Neural progenitor cell (in vitro differentiated cells): Measurements from ENCODE around the gene OS9. TPM values are rescaled to one million over a fixed set of nuclear protein-coding genes. Genes with fewer than 3 reads are reported as not detected.
"Not testable (repeated sequence)": the region's sequence is repeated elsewhere in the genome, so short reads cannot be mapped to it uniquely, and the experiment has no call there.

ENCODE experiments used
- DNase-seq: peaks from one replicate; pipeline ENCODE4 v3.0.0-alpha.2; 2016; ENCODE audit warnings: low spot score
- H2AFZ ChIP-seq: fragments of 200-600 bp; sonication (generic); replicated peaks from 2 replicates; pipeline ENCODE4 v1.6.1; 2016; ENCODE audit warnings: antibody characterized with exemption
- H3F3A ChIP-seq: fragments of 200-600 bp; sonication (generic); 2 replicates; pipeline ENCODE4 v1.6.1; 2016; ENCODE audit warnings: antibody characterized with exemption, low read depth
- H3K27ac ChIP-seq: fragments of 200-600 bp; sonication (generic); 2 replicates; pipeline ENCODE4 v1.5.1; 2016; ENCODE audit warnings: mild to moderate bottlenecking
- H3K27me3 ChIP-seq: fragments of 200-600 bp; sonication (generic); 2 replicates; pipeline ENCODE4 v1.6.1; 2016; ENCODE audit warnings: mild to moderate bottlenecking, moderate library complexity
- H3K36me3 ChIP-seq: fragments of 200-600 bp; sonication (generic); 2 replicates; pipeline ENCODE4 v1.5.1; 2016
- H3K4me1 ChIP-seq: fragments of 200-600 bp; sonication (generic); 2 replicates; pipeline ENCODE4 v1.6.1; 2016; ENCODE audit warnings: mixed run types
- H3K4me2 ChIP-seq: fragments of 200-600 bp; sonication (generic); 2 replicates; pipeline ENCODE4 v1.6.1; 2016
- H3K4me3 ChIP-seq: fragments of 200-600 bp; sonication (generic); 2 replicates; pipeline ENCODE4 v1.5.1; 2016
- H3K79me2 ChIP-seq: fragments of 200-600 bp; sonication (generic); 2 replicates; pipeline ENCODE4 v1.6.1; 2016; ENCODE audit warnings: low read depth
- H3K9ac ChIP-seq: fragments of 200-600 bp; sonication (generic); 2 replicates; pipeline ENCODE4 v1.6.1; 2016
- H3K9me3 ChIP-seq: fragments of 200-600 bp; sonication (generic); 2 replicates; pipeline ENCODE4 v1.5.1; 2016; ENCODE audit warnings: low read depth
- H4K20me1 ChIP-seq: fragments of 200-600 bp; sonication (generic); 2 replicates; pipeline ENCODE4 v1.6.1; 2016; ENCODE audit warnings: low read depth
- H3K27ac Mint-ChIP-seq: 3 replicates; pipeline ENCODE4 v1.8.0; 2021; ENCODE audit warnings: mixed read lengths
- H3K27me3 Mint-ChIP-seq: 2 replicates; pipeline ENCODE4 v1.8.0; 2022; ENCODE audit warnings: low read depth, mild to moderate bottlenecking, inconsistent platforms, moderate library complexity, mixed read lengths; ENCODE audit not compliant: insufficient read depth
- H3K36me3 Mint-ChIP-seq: 3 replicates; pipeline ENCODE4 v1.8.0; 2021; ENCODE audit warnings: mixed read lengths
- H3K4me1 Mint-ChIP-seq: 3 replicates; pipeline ENCODE4 v1.8.0; 2021; ENCODE audit warnings: mixed read lengths
- H3K4me3 Mint-ChIP-seq: 3 replicates; pipeline ENCODE4 v1.8.0; 2021; ENCODE audit warnings: mild to moderate bottlenecking, moderate library complexity, mixed read lengths
- H3K9me3 Mint-ChIP-seq: 3 replicates; pipeline ENCODE4 v1.8.0; 2020; ENCODE audit warnings: mixed read lengths
- CTCF ChIP-seq: fragments of 200-600 bp; sonication (generic); IDR thresholded peaks from 2 replicates; pipeline ENCODE4 v1.5.1; 2017; ENCODE audit warnings: antibody characterized with exemption, mild to moderate bottlenecking
- EZH2 ChIP-seq: fragments of 200-600 bp; sonication (generic); IDR thresholded peaks from 2 replicates; pipeline ENCODE4 v1.6.1; 2017; ENCODE audit warnings: antibody characterized with exemption, mild to moderate bottlenecking, moderate library complexity
- EZH2phosphoT487 ChIP-seq: fragments of 200-600 bp; sonication (generic); IDR thresholded peaks from 2 replicates; pipeline ENCODE4 v1.6.1; 2017; ENCODE audit warnings: antibody characterized with exemption
- total RNA-seq: library from RNA; depleted of rRNA; stranded (reverse); fragments of >200 nt; gene quantifications from 2 replicates; pipeline ENCODE4 v1.2.3, GENCODE V29; 2015; ENCODE audit warnings: low replicate concordance

OS9 gene
- total RNA-seq, 1 donor from 2014 or later: 113 TPM

- Mint-ChIP-seq H3K36me3 (peaks cover 5% of the 10 kb centered on the region), H3K27me3 (peaks cover 5% of the 10 kb centered on the region), H3K27ac (no peak overlapping the region), H3K9me3 (no peaks in the 10 kb centered on the region), H3K4me1 (peaks cover 3% of the 10 kb centered on the region), H3K4me3 (no peak overlapping the region)
- Histone ChIP-seq H3K9me3 (no peaks in the 10 kb centered on the region), H4K20me1 (no peaks in the 10 kb centered on the region), H3K4me3 (no peak overlapping the region), H3K4me1 (no peaks in the 10 kb centered on the region), H2AFZ (no peak overlapping the region), H3K36me3 (no peaks in the 10 kb centered on the region), H3F3A (no peaks in the 10 kb centered on the region), H3K27me3 (peaks cover 13% of the 10 kb centered on the region), H3K9ac (no peak overlapping the region), H3K4me2 (no peak overlapping the region), H3K79me2 (no peaks in the 10 kb centered on the region), H3K27ac (no peak overlapping the region)
- no peak for TF ChIP-seq EZH2phosphoT487
- TF ChIP-seq EZH2: no peak
- TF ChIP-seq CTCF: no peak
- DNase-seq: no peak
Observed at GRCh38 chr12:57718641-57719528, 25.0 kb downstream of the OS9 start.

- Histone ChIP-seq H3K4me3 (no peak overlapping the region), H3K9ac (no peak overlapping the region), H3K79me2 (no peaks in the 10 kb centered on the region), H3F3A (no peaks in the 10 kb centered on the region), H2AFZ (no peak overlapping the region), H3K27me3 (peaks cover 24% of the 10 kb centered on the region), H3K4me1 (no peaks in the 10 kb centered on the region), H3K36me3 (no peaks in the 10 kb centered on the region), H4K20me1 (no peaks in the 10 kb centered on the region), H3K9me3 (no peaks in the 10 kb centered on the region), H3K27ac (no peak overlapping the region), H3K4me2 (no peak overlapping the region)
- Mint-ChIP-seq H3K27me3 (peaks cover 8% of the 10 kb centered on the region), H3K36me3 (peaks cover 5% of the 10 kb centered on the region), H3K4me1 (peaks cover 6% of the 10 kb centered on the region), H3K9me3 (no peaks in the 10 kb centered on the region), H3K4me3 (no peak overlapping the region), H3K27ac (no peak overlapping the region)
- no peak for TF ChIP-seq EZH2
- no peak for TF ChIP-seq EZH2phosphoT487
- no peak for TF ChIP-seq CTCF
- no peak for DNase-seq
Observed at GRCh38 chr12:57719777-57720605, 26.1 kb downstream of the OS9 start.

GRCh38 chr12:57720606-57721595, 27.0 kb downstream of the OS9 start:
- no peak overlapping the region for H3K4me3 Mint-ChIP-seq
- H3K27ac Mint-ChIP-seq: no peak overlapping the region
- no peaks in the 10 kb centered on the region for H4K20me1 ChIP-seq
- no peak overlapping the region for H3K9ac ChIP-seq
- H3K27me3 ChIP-seq: peaks cover 33% of the 10 kb centered on the region
- no peaks in the 10 kb centered on the region for H3K9me3 ChIP-seq
- H3K27ac ChIP-seq: no peak overlapping the region
- H3K36me3 ChIP-seq: no peaks in the 10 kb centered on the region
- H3K4me3 ChIP-seq: no peak overlapping the region
- no peaks in the 10 kb centered on the region for H3K79me2 ChIP-seq
- H3K4me1 Mint-ChIP-seq: peaks cover 6% of the 10 kb centered on the region
- peaks cover 12% of the 10 kb centered on the region for H3K27me3 Mint-ChIP-seq
- peaks cover 5% of the 10 kb centered on the region for H3K36me3 Mint-ChIP-seq
- no peak overlapping the region for H2AFZ ChIP-seq
- no peak overlapping the region for H3K4me2 ChIP-seq
- H3F3A ChIP-seq: no peaks in the 10 kb centered on the region
- no peaks in the 10 kb centered on the region for H3K4me1 ChIP-seq
- no peaks in the 10 kb centered on the region for H3K9me3 Mint-ChIP-seq
- TF ChIP-seq EZH2phosphoT487: no peak
- TF ChIP-seq EZH2: no peak
- no peak for TF ChIP-seq CTCF
- DNase-seq: no peak

- H3K27me3 ChIP-seq: peaks cover 44% of the 10 kb centered on the region
- not testable (repeated sequence) for H3K4me1 ChIP-seq, H4K20me1 ChIP-seq, H3K36me3 ChIP-seq, H3F3A ChIP-seq, H3K4me3 Mint-ChIP-seq, H3K9me3 Mint-ChIP-seq, H3K4me3 ChIP-seq, H2AFZ ChIP-seq, H3K27ac ChIP-seq, DNase-seq, H3K27ac Mint-ChIP-seq, H3K9me3 ChIP-seq, H3K9ac ChIP-seq, H3K79me2 ChIP-seq, H3K4me2 ChIP-seq, H3K4me1 Mint-ChIP-seq, H3K36me3 Mint-ChIP-seq
- peaks cover 17% of the 10 kb centered on the region for H3K27me3 Mint-ChIP-seq
Observed at GRCh38 chr12:57721846-57722608, 28.1 kb downstream of the OS9 start.
